Measurements from ENCODE around the gene TSC22D1.

TSC22D1 gene

DNA sequence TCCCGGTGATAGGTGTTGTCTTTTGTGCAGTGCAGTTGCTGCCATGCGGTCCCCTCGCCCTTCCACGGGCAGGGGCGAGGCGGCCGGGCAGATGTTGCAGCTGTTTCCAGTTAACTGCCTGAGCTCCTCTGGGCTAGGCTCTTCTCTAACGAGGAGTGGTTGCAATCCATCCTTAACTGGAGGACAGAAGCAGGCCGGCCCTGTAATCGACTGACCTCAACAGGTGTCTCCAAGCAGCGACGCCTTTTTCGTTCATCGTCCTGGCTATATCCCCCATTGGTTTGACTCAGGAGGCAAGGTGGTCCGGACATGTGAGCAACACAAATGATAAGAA is 1.9 kb upstream of the TSC22D1 start:
- Histone ChIP-seq H3K27me3 (ENCODE audit: insufficient read depth, poor library complexity, severe bottlenecking) (no peaks in the 10 kb centered on the region), H3K9me3 (ENCODE audit: severe bottlenecking) (no peaks in the 10 kb centered on the region), H3K4me3 (ENCODE audit: severe bottlenecking) (peak overlapping the region; percentile 83), H3K4me1 (ENCODE audit: insufficient read depth, poor library complexity, severe bottlenecking) (peaks cover 7% of the 10 kb centered on the region), H3K27ac (ENCODE audit: poor library complexity, severe bottlenecking) (peak overlapping the region; percentile 72), H3K36me3 (ENCODE audit: low read depth) (peaks cover 7% of the 10 kb centered on the region)
- TF ChIP-seq, protein P1, sequence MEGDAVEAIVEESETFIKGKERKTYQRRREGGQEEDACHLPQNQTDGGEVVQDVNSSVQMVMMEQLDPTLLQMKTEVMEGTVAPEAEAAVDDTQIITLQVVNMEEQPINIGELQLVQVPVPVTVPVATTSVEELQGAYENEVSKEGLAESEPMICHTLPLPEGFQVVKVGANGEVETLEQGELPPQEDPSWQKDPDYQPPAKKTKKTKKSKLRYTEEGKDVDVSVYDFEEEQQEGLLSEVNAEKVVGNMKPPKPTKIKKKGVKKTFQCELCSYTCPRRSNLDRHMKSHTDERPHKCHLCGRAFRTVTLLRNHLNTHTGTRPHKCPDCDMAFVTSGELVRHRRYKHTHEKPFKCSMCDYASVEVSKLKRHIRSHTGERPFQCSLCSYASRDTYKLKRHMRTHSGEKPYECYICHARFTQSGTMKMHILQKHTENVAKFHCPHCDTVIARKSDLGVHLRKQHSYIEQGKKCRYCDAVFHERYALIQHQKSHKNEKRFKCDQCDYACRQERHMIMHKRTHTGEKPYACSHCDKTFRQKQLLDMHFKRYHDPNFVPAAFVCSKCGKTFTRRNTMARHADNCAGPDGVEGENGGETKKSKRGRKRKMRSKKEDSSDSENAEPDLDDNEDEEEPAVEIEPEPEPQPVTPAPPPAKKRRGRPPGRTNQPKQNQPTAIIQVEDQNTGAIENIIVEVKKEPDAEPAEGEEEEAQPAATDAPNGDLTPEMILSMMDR (IDR thresholded peaks at IDR 0.05; ENCODE audit: poor library complexity, severe bottlenecking), result no peak
- no peak for DNase-seq (ENCODE audit: low spot score)
- ATAC-seq (ENCODE audit: low read depth), result no peak

DNA sequence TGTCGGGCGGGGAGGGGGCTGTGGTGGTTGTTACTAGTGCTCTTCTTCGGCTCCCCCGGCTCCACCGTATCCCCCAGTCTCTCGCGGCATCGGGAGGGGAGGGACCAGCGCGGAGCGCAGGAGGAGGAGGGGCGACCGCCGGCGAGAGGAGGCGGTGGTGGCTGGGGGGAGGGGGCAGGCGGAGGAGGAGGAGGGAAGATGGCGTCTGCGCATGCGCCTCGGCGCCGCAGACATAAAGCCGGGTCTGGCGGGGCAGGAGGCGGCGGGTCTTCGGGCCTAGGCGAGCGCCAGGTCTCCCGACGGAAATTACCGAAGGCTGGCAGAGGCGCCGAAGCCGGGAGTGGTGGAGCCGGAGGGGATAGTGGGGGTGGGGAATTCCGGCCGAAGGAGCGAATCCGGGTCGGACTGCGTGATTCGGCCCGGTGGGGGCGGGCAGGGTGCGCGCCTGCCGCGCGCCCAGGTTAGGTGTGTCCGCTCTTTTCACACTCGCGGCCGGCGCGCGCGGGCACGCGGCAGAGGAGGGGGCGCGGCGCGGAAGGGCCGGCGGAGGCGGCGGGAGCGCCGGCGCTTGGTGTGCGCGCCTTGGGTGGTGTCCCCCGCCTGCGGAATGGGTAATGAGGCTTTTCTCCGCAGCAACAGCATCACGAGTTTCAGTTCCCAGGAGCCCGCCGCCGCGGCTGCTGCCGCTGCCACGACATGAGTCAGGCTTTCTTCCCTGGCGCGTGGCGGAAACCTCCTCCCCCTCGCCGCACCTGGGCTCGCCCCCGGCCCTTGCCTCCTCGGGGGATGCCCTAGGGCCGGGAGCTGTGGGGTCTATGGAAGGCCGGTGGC is 1.3 kb upstream of the TSC22D1 start:
- peak overlapping the region; percentile 72 for H3K27ac ChIP-seq (ENCODE audit: poor library complexity, severe bottlenecking)
- H3K36me3 ChIP-seq (ENCODE audit: low read depth), result peaks cover 7% of the 10 kb centered on the region
- H3K27me3 ChIP-seq (ENCODE audit: insufficient read depth, poor library complexity, severe bottlenecking), result no peaks in the 10 kb centered on the region

DNA sequence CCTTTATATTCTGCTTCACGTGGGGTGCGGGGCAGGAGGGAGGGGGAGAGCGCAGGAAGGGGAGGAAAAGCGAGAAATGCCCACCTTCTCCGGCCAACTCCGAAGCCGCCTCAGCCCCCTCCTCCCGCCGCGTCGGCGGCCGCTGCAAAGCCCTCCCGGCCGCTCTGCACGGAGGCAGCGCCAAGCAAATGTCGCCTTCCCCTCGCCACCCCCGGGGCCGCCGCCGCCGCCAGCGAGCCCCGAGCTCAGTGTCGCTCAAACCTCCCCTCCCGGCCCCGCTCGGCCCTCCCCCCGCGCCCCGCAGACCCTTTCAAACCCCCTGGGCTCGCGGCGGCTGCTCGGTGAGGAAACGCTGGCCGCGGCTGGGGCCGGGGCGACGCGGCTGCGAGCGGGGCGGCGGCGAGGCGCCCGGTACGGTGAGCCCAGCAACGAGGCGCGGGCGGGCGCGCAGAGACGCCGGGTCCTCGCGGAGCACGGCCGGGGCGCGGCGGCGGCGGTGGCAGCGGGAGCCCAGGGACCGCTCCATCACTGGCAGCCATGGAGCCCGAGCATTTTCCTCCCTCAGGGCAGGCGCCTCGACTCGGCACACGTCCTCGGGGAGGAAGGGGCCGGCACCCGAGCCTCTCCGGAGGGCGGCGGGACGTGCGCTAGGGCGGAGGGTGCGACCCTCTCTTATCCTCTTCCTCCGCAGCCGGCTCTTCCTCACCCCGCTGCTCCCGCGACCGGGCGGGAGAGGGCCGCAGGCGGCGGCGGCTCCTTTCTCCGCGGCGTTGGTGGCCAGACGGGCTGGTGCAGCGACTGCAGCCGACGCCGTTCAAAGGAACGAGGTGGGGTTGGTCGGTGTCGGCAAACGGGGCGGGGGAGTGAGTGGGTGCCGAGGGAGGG is 463 bp upstream of the TSC22D1 start:
- ATAC-seq (ENCODE audit: low read depth) (peak; percentile 7), DNase-seq (ENCODE audit: low spot score) (no peak)
- H3K4me3 ChIP-seq (ENCODE audit: severe bottlenecking), result peak overlapping the region; percentile 83
- H3K27me3 ChIP-seq (ENCODE audit: insufficient read depth, poor library complexity, severe bottlenecking), result no peaks in the 10 kb centered on the region
- H3K4me1 ChIP-seq (ENCODE audit: insufficient read depth, poor library complexity, severe bottlenecking), result peaks cover 21% of the 10 kb centered on the region
- peaks cover 7% of the 10 kb centered on the region for H3K36me3 ChIP-seq (ENCODE audit: low read depth)
- H3K27ac ChIP-seq (ENCODE audit: poor library complexity, severe bottlenecking), result peak overlapping the region; percentile 72
- TF ChIP-seq, protein P1 (IDR thresholded peaks at IDR 0.05; ENCODE audit: poor library complexity, severe bottlenecking), result no peak
- no peaks in the 10 kb centered on the region for H3K9me3 ChIP-seq (ENCODE audit: severe bottlenecking)

More for the DNA sequence above, 1.3 kb upstream of the TSC22D1 start:
- Histone ChIP-seq H3K4me3 (ENCODE audit: severe bottlenecking) (peak overlapping the region; percentile 83), H3K9me3 (ENCODE audit: severe bottlenecking) (no peaks in the 10 kb centered on the region), H3K4me1 (ENCODE audit: insufficient read depth, poor library complexity, severe bottlenecking) (peaks cover 13% of the 10 kb centered on the region)
- ATAC-seq (ENCODE audit: low read depth), result peak; percentile 67
- TF ChIP-seq, protein P1 (IDR thresholded peaks at IDR 0.05; ENCODE audit: poor library complexity, severe bottlenecking), result no peak
- DNase-seq (ENCODE audit: low spot score), result peak; percentile 96

DNA sequence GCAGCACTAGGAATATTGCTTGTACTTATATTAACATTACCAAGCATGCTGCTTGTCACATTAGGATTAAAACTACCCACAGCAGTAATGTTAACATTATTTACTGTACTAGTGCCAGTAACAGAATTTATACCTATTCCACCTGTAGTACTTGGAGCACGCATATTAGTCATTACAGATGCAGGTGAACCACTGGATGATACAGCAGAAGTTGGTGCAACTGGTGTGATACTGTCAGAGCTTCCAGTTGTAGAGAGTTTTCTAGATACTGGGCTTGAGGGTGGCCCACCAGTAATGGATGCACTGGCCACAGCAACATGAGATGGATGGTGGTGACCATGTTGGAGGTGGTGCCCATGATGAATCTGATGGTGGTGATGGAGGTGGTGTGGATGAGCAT is 1.1 kb downstream of the TSC22D1 start:
- DNase-seq (ENCODE audit: low spot score), result no peak
- Histone ChIP-seq H3K27me3 (ENCODE audit: insufficient read depth, poor library complexity, severe bottlenecking) (no peaks in the 10 kb centered on the region), H3K4me1 (ENCODE audit: insufficient read depth, poor library complexity, severe bottlenecking) (peaks cover 30% of the 10 kb centered on the region), H3K36me3 (ENCODE audit: low read depth) (peaks cover 15% of the 10 kb centered on the region), H3K4me3 (ENCODE audit: severe bottlenecking) (peak overlapping the region; percentile 83), H3K9me3 (ENCODE audit: severe bottlenecking) (no peaks in the 10 kb centered on the region), H3K27ac (ENCODE audit: poor library complexity, severe bottlenecking) (no peak overlapping the region)
- TF ChIP-seq, protein P1 (IDR thresholded peaks at IDR 0.05; ENCODE audit: poor library complexity, severe bottlenecking), result no peak
- no peak for ATAC-seq (ENCODE audit: low read depth)
